K562 (cell line): ENCODE results near the gene TPRG1L. TPM values are rescaled to one million over a fixed set of nuclear protein-coding genes. Genes with fewer than 3 reads are reported as not detected.

Experiments used
- ASH1L ChIP-seq: fragments of 450-650 bp; IDR thresholded peaks from 2 replicates; pipeline ENCODE4 v1.6.1; 2018; ENCODE audit warnings: borderline replicate concordance, mild to moderate bottlenecking, low read depth; ENCODE audit not compliant: partially characterized antibody
- BCL6 ChIP-seq: fragments of 250-450 bp; sonication (Bioruptor Pico); IDR thresholded peaks from 2 replicates; pipeline ENCODE4 v1.4.0; 2020
- CBX5 ChIP-seq: IDR thresholded peaks from 2 replicates; pipeline ENCODE4 v1.6.1; 2014; ENCODE audit warnings: low read depth, borderline replicate concordance
- FOXK1 ChIP-seq: sonication (generic); formaldehyde crosslinking; IDR thresholded peaks from 2 replicates; pipeline ENCODE4 v1.8.0; 2022; ENCODE audit warnings: missing genetic modification reagents, mild to moderate bottlenecking, borderline replicate concordance
- FOXO4 ChIP-seq: fragments of 450-650 bp; formaldehyde crosslinking; IDR thresholded peaks from 2 replicates; pipeline ENCODE4 v1.4.0; 2020; ENCODE audit warnings: mild to moderate bottlenecking, moderate library complexity
- HNRNPUL1 ChIP-seq: fragments of 200-400 bp; formaldehyde crosslinking; IDR thresholded peaks from 2 replicates; pipeline ENCODE4 v1.6.1; 2017; ENCODE audit warnings: low read length
- ILK ChIP-seq: fragments of 450-650 bp; IDR thresholded peaks from 2 replicates; pipeline ENCODE4 v1.6.1; 2016; ENCODE audit warnings: missing genetic modification characterization, low read depth, mild to moderate bottlenecking, missing compliant biosample characterization, moderate library complexity, borderline replicate concordance
- IRF9 ChIP-seq: fragments of 450-650 bp; IDR thresholded peaks from 2 replicates; pipeline ENCODE4 v1.6.1; 2016; ENCODE audit warnings: missing biosample characterization, missing genetic modification characterization
- KAT8 ChIP-seq: fragments of 450-650 bp; IDR thresholded peaks from 2 replicates; pipeline ENCODE4 v1.6.1; 2016; ENCODE audit warnings: low read depth, mild to moderate bottlenecking
- KLF1 ChIP-seq: fragments of 450-650 bp; IDR thresholded peaks from 2 replicates; pipeline ENCODE4 v1.6.1; 2016; ENCODE audit warnings: missing genetic modification characterization, missing compliant biosample characterization
- MYBL2 ChIP-seq, 2 experiments: fragments of 450-650 bp in 1 of 2; sonication (generic) in 1 of 2; formaldehyde crosslinking in 1 of 2; IDR thresholded peaks; 2 replicates each; pipeline versions ENCODE4 v1.6.1 to v1.8.1; 2017 to 2022; ENCODE audit warnings: borderline replicate concordance in 1 of 2, inconsistent platforms in 1 of 2, low read depth in 1 of 2, mild to moderate bottlenecking in 1 of 2, missing genetic modification reagents in 1 of 2, moderate library complexity in 1 of 2
- POLR2A ChIP-seq: fragments of 450-650 bp; conservative IDR thresholded peaks from 2 replicates; pipeline ENCODE4 v1.6.1; 2016
- POLR2AphosphoS5 ChIP-seq: IDR thresholded peaks from 2 replicates; pipeline ENCODE4 v1.6.1; 2011; ENCODE audit warnings: mild to moderate bottlenecking, low read depth, low read length, moderate library complexity; ENCODE audit not compliant: control insufficient read depth, insufficient read depth
- TFE3 ChIP-seq: fragments of 450-650 bp; formaldehyde crosslinking; IDR thresholded peaks from 2 replicates; pipeline ENCODE4 v1.4.0; 2020; ENCODE audit warnings: mild to moderate bottlenecking, mixed read lengths
- ZBED1 ChIP-seq: IDR thresholded peaks from 2 replicates; pipeline ENCODE4 v1.6.1; 2014
- ZNF695 ChIP-seq: fragments of 450-650 bp; formaldehyde crosslinking; IDR thresholded peaks from 2 replicates; pipeline ENCODE4 v1.4.0; 2020; ENCODE audit warnings: mild to moderate bottlenecking, moderate library complexity
- polyA plus RNA-seq, 8 experiments: library from polyadenylated mRNA; depleted of rRNA in 4 of 8; stranded (reverse) in 5 of 8; unstranded in 3 of 8; fragments of >200 nt; fragmentation: Nextera tagmentation in 2 of 8; fragmentation: Illumina TruSeq in 1 of 8; extraction: Ambion mirVana in 2 of 8; extraction: Trizol in 1 of 8; gene quantifications; 2 replicates each; pipeline versions ENCODE4 v1.2.1 to v1.2.3, GENCODE V29; 2011 to 2014; ENCODE audit warnings: inconsistent platforms in 1 of 8, missing spikeins in 1 of 8
- total RNA-seq, 7 experiments: library from RNA; depleted of rRNA in 6 of 7; stranded (reverse); fragments of >200 nt in 6 of 7; fragmentation: Illumina TruSeq in 2 of 7; extraction: Trizol in 2 of 7; gene quantifications; 2 replicates each; pipeline versions ENCODE4 v1.2.1 to v1.2.3, GENCODE V29; 2011 to 2021; ENCODE audit warnings: low replicate concordance in 1 of 7
- TF ChIP-seq, protein P1 (sequence below): fragments of 450-650 bp; formaldehyde crosslinking; IDR thresholded peaks from 2 replicates; pipeline ENCODE4 v1.4.0; 2020; ENCODE audit warnings: mild to moderate bottlenecking, moderate library complexity
- TF ChIP-seq, protein P2 (sequence below), 2 experiments: fragments of 450-650 bp in 1 of 2; sonication (generic) in 1 of 2; formaldehyde crosslinking in 1 of 2; IDR thresholded peaks in 1 of 2; conservative IDR thresholded peaks in 1 of 2; 2 replicates each; pipeline versions ENCODE4 v1.6.1 to v1.8.1; 2016 to 2023; ENCODE audit warnings: mild to moderate bottlenecking in 2 of 2, moderate library complexity in 2 of 2, inconsistent platforms in 1 of 2, missing genetic modification reagents in 1 of 2

The TPRG1L gene
- total and polyA plus RNA-seq, 9 of the 15 experiments (the other 6 are each of a cell fraction or from before 2014, with no cell fraction given) = 1.6 to 11.0 (median 6.2) TPM

GRCh38 chr1:3624200-3625136 is at the start of gene TPRG1L (continued):
- TF ChIP-seq, protein P1, sequence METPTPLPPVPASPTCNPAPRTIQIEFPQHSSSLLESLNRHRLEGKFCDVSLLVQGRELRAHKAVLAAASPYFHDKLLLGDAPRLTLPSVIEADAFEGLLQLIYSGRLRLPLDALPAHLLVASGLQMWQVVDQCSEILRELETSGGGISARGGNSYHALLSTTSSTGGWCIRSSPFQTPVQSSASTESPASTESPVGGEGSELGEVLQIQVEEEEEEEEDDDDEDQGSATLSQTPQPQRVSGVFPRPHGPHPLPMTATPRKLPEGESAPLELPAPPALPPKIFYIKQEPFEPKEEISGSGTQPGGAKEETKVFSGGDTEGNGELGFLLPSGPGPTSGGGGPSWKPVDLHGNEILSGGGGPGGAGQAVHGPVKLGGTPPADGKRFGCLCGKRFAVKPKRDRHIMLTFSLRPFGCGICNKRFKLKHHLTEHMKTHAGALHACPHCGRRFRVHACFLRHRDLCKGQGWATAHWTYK (CRISPR knock-in tag) = peak; percentile 15; the same call in 1 of the 2 replicates
- TF ChIP-seq ILK (tag) (no peak), KLF1 (tag) (peak; percentile 79), BCL6 (CRISPR knock-in tag) (no peak), MYBL2 (IDR thresholded peaks at IDR 0.05; ENCODE audit: low read depth) (no peak), MYBL2 (CRISPR knock-in tag; IDR thresholded peaks at IDR 0.05; ENCODE audit: borderline replicate concordance) (no peak), FOXO4 (CRISPR knock-in tag) (no peak), ASH1L (peak; percentile 78), POLR2AphosphoS5 (no peak), FOXK1 (CRISPR knock-in tag) (0 out of 2 replicates have a peak, but pooled peaks have one; percentile 81), IRF9 (no peak), KAT8 (no peak), CBX5 (no peak), HNRNPUL1 (no peak), ZBED1 (no peak), ZNF695 (CRISPR knock-in tag) (no peak), POLR2A (no peak), TFE3 (CRISPR knock-in tag) (no peak)
- TF ChIP-seq, protein P2, sequence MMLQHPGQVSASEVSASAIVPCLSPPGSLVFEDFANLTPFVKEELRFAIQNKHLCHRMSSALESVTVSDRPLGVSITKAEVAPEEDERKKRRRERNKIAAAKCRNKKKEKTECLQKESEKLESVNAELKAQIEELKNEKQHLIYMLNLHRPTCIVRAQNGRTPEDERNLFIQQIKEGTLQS (IDR thresholded peaks at IDR 0.05) = no peak
- TF ChIP-seq, protein P2 (CRISPR knock-in tag; conservative IDR thresholded peaks at IDR 0.05) = no peak
